Transverse colon (tissue), 4 donors: ENCODE measurements around the gene ATP8B2. TPM values are rescaled to one million over a fixed set of nuclear protein-coding genes. Genes with fewer than 3 reads are reported as not detected.

ENCODE experiments used
- DNase-seq: peaks from one replicate; pipeline ENCODE4 v3.0.0-alpha.2; 2019
- H3K27ac ChIP-seq, 4 donors: fragments of 200-600 bp; sonication (generic); 2 replicates each; pipeline ENCODE4 v1.5.1; 2016 to 2018; ENCODE audit warnings: inconsistent platforms in 4 of 4
- H3K27me3 ChIP-seq: fragments of 200-600 bp; sonication (generic); 2 replicates; pipeline ENCODE4 v1.5.1; 2017; ENCODE audit warnings: inconsistent platforms
- H3K36me3 ChIP-seq, 4 donors: fragments of 200-600 bp; sonication (generic); 2 replicates each; pipeline ENCODE4 v1.5.1; 2017 to 2019; ENCODE audit warnings: inconsistent platforms in 4 of 4
- H3K4me1 ChIP-seq, 4 donors: fragments of 200-600 bp; sonication (generic); 2 replicates each; pipeline ENCODE4 v1.5.1; 2017 to 2020; ENCODE audit warnings: inconsistent platforms in 4 of 4
- H3K4me3 ChIP-seq, 4 donors: fragments of 200-600 bp; sonication (generic); 1 replicate in 1 of 4; 2 replicates in 3 of 4; pipeline versions ENCODE4 v1.5.1 to v1.6.1; 2017 to 2019; ENCODE audit warnings: inconsistent platforms in 4 of 4
- H3K9me3 ChIP-seq, 2 donors: fragments of 200-600 bp; sonication (generic); 2 replicates each; pipeline ENCODE4 v1.5.1; 2017 to 2019; ENCODE audit warnings: inconsistent platforms in 2 of 2
- CTCF ChIP-seq, 5 experiments: fragments of 200-600 bp in 3 of 5; fragments of 450-650 bp in 2 of 5; sonication (generic) in 3 of 5; IDR thresholded peaks; 1 replicate in 2 of 5; 2 replicates in 3 of 5; pipeline ENCODE4 v1.5.1; 2016 to 2017; ENCODE audit warnings: antibody characterized with exemption in 5 of 5, inconsistent platforms in 3 of 5, mild to moderate bottlenecking in 2 of 5, moderate library complexity in 1 of 5
- EP300 ChIP-seq: sonication (generic); formaldehyde crosslinking; IDR thresholded peaks from one replicate; pipeline ENCODE4 v1.6.1; 2017; ENCODE audit warnings: antibody characterized with exemption, low read depth
- POLR2A ChIP-seq: fragments of 450-650 bp; IDR thresholded peaks from one replicate; pipeline ENCODE4 v1.6.1; 2016; ENCODE audit warnings: antibody characterized with exemption, mild to moderate bottlenecking, moderate library complexity
- POLR2AphosphoS5 ChIP-seq, 3 donors: sonication (generic); formaldehyde crosslinking; IDR thresholded peaks; one replicate each; pipeline ENCODE4 v1.6.1; 2016; ENCODE audit warnings: antibody characterized with exemption in 3 of 3
- WGBS, 2 donors: methylation state at CpG; one replicate each; pipeline ENCODE4 v1.1.5; 2018; ENCODE audit warnings: low coverage in 1 of 2; 5-methylcytosine and 5-hydroxymethylcytosine counted together
- in situ Hi-C, 4 donors: fragments of 200-750 bp; cut with MboI; loops; one replicate each; pipeline versions ENCODE4 v1.15.0 to v1.15.1; 2017; ENCODE audit warnings: low sequenced_read_pairs in 3 of 4, low pct_ligation_motif_present in 1 of 4, low pct_unique_long_range_greater_than_20kb in 1 of 4
- intact Hi-C: fragments of 100-400 bp; cut with DNase I; formaldehyde crosslinking; loops from one replicate; pipeline ENCODE4 v1.15.1; 2023; ENCODE audit warnings: low total_unique reads
- total RNA-seq, 4 donors: library from RNA; depleted of rRNA; stranded (reverse); fragments of >200 nt; gene quantifications; one replicate each; pipeline ENCODE4 v1.1.0, GENCODE V29; 2016

The ATP8B2 gene
- total RNA-seq, 4 donors from 2014 or later: 6.0 to 78.6 (median 24.9) TPM

DNA sequence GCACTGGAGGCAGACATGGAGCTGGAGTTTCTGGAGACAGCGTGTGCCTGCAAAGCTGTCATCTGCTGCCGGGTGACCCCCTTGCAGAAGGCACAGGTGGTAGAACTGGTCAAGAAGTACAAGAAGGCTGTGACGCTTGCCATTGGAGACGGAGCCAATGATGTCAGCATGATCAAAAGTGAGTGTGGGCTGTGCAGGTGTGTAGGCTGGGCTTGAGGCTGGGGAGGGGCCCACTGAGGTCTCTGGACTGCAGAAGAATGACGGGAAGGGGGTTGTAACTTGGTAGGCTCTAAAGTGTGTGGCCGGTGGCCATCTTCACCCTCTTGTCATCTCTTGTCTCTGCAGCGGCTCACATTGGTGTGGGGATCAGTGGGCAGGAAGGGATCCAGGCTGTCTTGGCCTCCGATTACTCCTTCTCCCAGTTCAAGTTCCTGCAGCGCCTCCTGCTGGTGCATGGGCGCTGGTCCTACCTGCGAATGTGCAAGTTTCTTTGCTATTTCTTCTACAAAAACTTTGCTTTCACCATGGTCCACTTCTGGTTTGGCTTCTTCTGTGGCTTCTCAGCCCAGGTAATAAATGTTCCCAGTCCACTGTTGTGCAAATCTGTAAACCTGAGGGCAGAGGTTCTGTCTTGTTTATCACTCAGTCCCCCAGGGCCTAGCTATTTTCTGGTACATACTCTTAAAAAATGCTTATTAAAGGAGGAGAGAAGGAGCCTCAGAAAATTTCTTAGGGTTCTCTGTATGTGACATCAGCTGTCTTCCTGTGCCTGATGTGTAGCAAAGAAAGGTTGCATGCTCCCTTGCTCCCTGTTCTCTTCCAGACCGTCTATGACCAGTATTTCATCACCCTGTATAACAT, 19.9 kb downstream of the ATP8B2 start:
- Histone ChIP-seq H3K36me3 (peaks cover 0 to 9% (median 0%) of the 10 kb centered on the region in 4 donors), H3K9me3 (no peaks in the 10 kb centered on the region), H3K27me3 (no peaks in the 10 kb centered on the region), H3K27ac (no peak overlapping the region), H3K4me3 (no peak overlapping the region), H3K4me1 (peaks cover 0 to 4% (median 0%) of the 10 kb centered on the region in 4 donors)
- in situ Hi-C loops (no loop called here), intact Hi-C loops (no loop called here)
- TF ChIP-seq POLR2AphosphoS5 (IDR thresholded peaks at IDR 0.05) (no peak), POLR2A (no peak), CTCF (IDR thresholded peaks at IDR 0.05) (peak in 4 of 5 experiments; percentile 36 to 52 (median 46))
- 73 to 81% methylated on average over 4 to 12 of the region's 12 CpGs for WGBS, 2 donors
- DNase-seq: peak; percentile 57

DNA sequence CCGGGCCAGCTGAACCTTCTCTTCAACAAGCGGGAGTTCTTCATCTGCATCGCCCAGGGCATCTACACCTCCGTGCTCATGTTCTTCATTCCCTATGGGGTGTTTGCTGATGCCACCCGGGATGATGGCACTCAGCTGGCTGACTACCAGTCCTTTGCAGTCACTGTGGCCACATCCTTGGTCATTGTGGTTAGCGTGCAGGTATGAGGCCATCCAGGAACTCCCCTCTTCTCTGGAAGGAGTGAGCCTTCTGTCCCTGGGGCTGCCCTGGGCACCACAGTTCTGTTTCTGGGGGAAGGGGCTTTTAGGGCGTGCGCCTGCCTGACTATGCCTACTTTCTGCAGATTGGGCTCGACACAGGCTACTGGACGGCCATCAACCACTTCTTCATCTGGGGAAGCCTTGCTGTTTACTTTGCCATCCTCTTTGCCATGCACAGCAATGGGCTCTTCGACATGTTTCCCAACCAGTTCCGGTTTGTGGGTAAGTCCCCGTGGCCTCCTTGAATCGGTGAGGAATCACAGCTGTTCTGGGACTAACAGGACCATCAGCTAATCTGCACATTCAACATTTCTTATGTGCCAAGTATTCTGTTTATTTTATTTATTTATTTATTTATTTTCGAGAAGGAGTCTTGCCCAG, 21.1 kb downstream of the ATP8B2 start:
- Histone ChIP-seq H3K27me3 (no peaks in the 10 kb centered on the region), H3K36me3 (no peaks in the 10 kb centered on the region), H3K27ac (no peak overlapping the region), H3K9me3 (no peaks in the 10 kb centered on the region), H3K4me3 (no peak overlapping the region), H3K4me1 (peaks cover 2 to 5% (median 4%) of the 10 kb centered on the region in 4 donors)
- DNase-seq: no peak
- no peak for TF ChIP-seq CTCF (IDR thresholded peaks at IDR 0.05)
- TF ChIP-seq POLR2A: no peak
- no peak for TF ChIP-seq POLR2AphosphoS5 (IDR thresholded peaks at IDR 0.05)
- TF ChIP-seq EP300: no peak
- in situ Hi-C loops (no loop called here), intact Hi-C loops (no loop called here)
- WGBS, 2 donors: 80 to 92% methylated on average over 2 to 15 of the region's 15 CpGs

GRCh38 chr1:154347961-154348360, 22.6 kb downstream of the ATP8B2 start:
- Histone ChIP-seq H3K4me1 (peaks cover 11 to 21% (median 19%) of the 10 kb centered on the region in 4 donors), H3K9me3 (no peaks in the 10 kb centered on the region), H3K36me3 (no peaks in the 10 kb centered on the region), H3K4me3 (no peak overlapping the region), H3K27ac (no peak overlapping the region), H3K27me3 (no peaks in the 10 kb centered on the region)
- WGBS, 2 donors: 89 to 90% methylated on average over 2 to 3 of the region's 3 CpGs
- TF ChIP-seq EP300: no peak
- TF ChIP-seq POLR2AphosphoS5 (IDR thresholded peaks at IDR 0.05): no peak
- no peak for TF ChIP-seq CTCF (IDR thresholded peaks at IDR 0.05)
- no peak for TF ChIP-seq POLR2A
- DNase-seq: no peak
- intact Hi-C loops: no loop called here
- in situ Hi-C loops: no loop called here

- no peaks in the 10 kb centered on the region for H3K27me3 ChIP-seq
- no peak overlapping the region for H3K4me3 ChIP-seq
- peaks cover 11 to 27% (median 25%) of the 10 kb centered on the region in 4 donors for H3K4me1 ChIP-seq
- intact Hi-C loops: no loop called here
- H3K36me3 ChIP-seq: no peaks in the 10 kb centered on the region
- DNase-seq: no peak
- 83 to 94% methylated on average over 2 to 25 of the region's 27 CpGs for WGBS, 2 donors
- TF ChIP-seq CTCF (IDR thresholded peaks at IDR 0.05) (no peak), POLR2AphosphoS5 (IDR thresholded peaks at IDR 0.05) (no peak), EP300 (no peak), POLR2A (no peak)
- in situ Hi-C loops: no loop called here
- H3K9me3 ChIP-seq: no peaks in the 10 kb centered on the region
- no peak overlapping the region for H3K27ac ChIP-seq
These were observed 23.2 kb downstream of the ATP8B2 start for GRCh38 chr1:154348429-154349076.
